Fibroblast of skin of left biceps (primary cell): ENCODE measurements around the gene SOWAHD.
"Not testable (repeated sequence)": the region's sequence is repeated elsewhere in the genome, so short reads cannot be mapped to it uniquely, and the experiment has no call there.

Experiments
- DNase-seq, 2 experiments: peaks; one replicate each; pipeline ENCODE4 v3.0.0-alpha.2; 2013; ENCODE audit warnings: low read depth in 2 of 2

SOWAHD gene, protein sequence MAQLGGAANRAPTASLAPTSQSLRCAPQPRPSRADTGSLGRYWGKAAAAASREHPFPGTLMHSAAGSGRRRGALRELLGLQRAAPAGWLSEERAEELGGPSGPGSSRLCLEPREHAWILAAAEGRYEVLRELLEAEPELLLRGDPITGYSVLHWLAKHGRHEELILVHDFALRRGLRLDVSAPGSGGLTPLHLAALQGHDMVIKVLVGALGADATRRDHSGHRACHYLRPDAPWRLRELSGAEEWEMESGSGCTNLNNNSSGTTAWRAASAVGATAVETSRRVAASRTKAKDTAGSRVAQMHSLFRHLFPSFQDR

DNA sequence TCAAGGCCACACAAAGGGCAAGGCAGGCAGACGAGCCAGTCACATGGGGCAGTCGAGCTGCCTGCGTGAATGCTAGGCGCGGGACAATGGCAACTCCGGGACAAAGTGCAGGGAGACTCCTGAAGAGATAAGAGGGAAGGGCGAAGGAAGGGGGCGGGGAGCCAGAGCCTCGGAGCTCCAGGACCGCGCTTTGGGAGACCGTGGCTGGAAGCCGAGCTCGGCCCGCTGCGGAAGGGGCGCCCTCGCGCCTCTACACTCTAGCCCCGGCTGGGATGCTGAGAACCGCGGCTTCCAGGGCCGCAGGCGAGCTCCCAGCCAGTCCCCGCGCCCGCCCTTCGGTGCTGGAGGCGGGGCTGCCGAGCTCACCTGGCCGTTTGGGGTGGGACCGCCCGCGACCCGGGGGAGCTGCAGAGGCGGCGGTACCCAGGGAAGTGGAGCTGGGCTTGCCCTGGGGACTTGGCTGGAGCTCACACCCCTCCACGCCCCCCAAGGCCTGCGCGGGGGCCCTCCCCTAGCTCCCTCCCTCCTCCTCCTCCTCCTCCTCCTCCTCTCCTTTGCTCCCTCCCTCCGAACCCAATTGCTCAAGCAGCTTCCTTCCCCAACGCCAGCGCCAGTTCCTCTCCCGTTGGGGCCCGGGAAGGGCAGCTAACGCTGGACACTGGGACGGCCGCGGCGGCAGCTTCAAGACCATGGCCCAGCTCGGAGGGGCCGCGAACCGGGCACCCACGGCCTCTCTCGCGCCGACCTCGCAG is at the start of gene SOWAHD:
Gene SOWAHD (plus strand): TSS at position 610 of the 752 bp plus-strand sequence. CDS start 80 bp downstream, at position 690.
- no peak for DNase-seq

DNA sequence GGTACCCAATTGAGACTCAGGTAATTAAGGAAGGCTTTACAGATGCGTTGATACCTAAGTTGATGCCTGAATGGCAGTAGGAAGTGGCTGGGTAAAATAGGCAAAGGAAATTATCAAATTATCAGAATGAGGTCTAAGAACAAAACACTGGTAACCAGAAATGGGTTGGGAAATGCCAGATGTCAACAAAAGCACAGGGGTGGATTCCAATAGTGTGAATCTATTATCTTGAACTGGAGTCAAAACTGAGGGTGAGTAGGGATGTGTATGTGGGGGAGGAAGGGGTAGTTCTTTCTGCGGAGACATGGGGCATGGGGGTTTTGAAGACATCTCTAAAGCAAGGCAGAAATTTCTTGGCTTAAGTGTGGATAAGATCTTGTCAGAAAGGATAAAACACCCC is 49.5 kb upstream of the SOWAHD start:
- DNase-seq = no peak

DNA sequence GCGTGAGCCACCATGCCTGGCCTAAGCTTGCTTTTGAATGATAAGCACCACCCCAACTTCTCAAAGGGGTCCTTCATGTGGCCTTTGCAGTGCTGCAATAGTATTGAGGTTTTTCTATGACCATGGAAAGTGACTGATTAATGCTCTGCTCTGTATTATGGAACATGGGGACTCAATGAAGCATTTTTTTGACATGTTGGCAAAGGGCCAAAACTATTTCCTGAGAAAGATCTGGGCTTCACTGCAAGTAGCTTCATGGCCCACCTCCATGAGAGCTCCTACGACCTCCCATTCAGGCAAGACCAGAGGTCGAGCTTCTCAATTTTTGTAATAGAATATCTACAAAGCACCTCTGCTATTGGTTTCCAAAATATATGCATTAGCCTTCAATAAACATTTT is 48.8 kb upstream of the SOWAHD start:
- no peak for DNase-seq

DNA sequence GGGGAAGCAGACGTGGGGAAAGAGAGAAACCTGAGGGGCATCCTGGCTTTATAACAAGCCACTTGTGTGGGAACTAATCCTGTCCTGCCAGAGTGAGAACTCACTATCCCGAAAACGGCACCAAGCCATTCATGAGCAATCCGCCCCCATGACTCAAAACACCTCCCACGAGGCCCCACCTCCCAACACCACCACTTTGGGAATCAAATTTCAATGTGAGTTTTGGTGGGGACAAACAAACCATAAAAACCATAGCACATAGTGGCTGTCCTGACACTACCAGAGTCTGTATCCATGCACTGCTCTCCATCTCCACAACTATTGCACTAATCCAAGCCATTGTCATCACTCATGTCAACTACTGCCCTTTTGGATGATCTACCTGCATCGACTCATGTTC is 36.9 kb upstream of the SOWAHD start:
- DNase-seq = no peak

DNA sequence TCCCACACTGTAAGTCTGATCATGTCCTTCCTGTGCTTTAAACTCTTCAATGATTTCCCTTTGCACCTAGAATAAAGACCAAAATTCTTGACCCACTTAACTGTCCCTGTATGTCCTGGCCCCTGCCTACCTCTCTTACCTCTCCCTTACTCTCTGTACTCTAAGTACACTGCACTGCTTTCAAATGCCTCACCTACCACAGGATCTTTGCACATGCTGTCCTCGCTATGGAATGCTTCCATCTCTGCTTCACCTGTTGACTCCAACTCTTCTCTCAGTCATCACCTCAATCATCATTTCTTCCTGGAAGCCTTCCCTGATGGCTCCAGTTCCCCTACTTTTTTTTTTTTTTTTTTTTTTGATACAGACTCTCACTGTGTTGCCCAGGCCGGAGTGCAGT is 36.5 kb upstream of the SOWAHD start:
- no peak for DNase-seq

DNA sequence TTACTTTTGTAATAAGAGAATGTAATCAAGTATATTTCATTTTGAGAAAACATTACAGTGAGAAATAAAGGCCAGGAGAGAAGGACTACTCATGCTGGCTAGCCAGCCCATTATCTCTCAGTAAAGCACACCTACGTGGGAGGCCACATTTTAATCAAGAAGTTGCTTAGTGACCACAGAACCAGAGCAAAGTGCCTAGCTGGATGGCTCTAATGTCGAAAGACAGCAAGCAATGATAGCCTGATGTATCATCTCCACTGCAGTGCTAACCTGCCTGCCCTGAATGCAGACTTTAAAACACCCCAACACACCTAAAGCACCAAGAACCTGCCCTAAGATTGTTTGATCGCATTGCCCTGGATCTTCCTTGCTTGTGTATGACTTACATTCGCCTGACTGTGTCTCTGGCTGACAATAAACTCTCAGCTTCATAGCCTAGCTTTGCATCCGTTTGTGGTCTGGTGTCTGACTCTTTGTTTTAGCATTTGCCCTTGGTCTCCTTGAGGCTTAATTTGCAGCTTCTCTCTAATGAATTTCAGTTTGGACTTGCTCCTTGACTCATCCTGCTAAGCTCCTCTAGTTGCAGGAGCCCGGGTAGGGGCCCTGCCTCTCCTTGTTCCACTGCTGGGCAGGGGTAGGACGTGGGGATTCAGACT is 31.4 kb upstream of the SOWAHD start:
- no peak for DNase-seq

DNA sequence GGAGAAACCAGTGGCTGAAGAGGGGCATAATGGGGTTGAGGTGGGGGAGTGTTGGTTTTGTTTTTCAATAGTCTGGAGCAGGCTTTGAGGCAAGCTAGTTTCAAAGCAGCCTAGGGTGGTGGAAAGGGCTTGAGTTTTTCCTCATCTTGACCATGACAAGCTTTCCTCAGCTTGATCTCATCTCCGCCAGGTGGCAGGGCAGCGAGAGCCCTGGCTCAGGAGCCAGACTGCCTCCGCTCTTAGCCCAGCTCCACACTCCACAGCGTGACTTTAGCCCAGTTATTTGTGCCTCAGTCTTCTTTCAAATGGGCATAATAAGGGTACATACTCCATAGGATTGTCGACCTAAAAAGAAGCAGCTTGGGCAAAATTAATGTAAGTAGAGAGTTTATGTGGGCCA is 29.9 kb upstream of the SOWAHD start:
- no peak for DNase-seq

DNA sequence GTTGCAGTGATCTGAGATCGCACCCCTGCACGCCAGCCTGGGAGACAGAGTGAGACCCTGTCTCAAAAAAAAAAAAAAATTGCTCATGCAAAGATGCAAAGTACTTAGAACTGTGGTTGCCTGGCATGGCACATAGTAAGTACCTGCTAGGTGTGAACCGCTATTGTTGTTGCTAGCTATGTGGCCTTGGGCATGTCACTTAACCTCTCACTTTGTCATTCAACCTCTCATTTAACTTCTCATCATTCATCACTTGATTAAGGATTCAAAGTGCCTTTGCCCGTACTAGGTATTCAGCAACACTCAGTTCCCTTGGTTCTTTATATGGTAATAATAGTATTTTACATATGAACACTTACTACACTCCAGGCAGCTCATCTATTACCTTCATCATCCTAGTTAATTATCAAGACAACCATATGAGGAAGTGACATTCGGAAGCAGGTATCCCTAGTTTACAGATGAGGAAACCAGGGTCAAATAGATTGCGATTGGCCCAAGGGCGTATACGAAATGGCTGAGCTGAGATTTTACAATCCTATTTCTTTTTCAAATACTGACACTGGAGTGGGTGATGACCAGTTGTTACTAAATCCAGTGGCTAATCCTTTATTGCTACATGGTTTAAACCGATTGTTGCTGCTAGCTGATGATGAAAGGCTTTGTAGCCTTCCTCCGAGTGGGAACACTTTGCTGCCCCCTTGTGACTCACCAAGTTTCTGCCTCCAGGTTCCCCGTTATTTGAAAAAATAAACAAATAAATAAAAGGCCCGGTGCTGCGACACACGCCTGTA is 28.8 kb upstream of the SOWAHD start:
- DNase-seq = peak in 1 of 2 experiments; percentile 10

DNA sequence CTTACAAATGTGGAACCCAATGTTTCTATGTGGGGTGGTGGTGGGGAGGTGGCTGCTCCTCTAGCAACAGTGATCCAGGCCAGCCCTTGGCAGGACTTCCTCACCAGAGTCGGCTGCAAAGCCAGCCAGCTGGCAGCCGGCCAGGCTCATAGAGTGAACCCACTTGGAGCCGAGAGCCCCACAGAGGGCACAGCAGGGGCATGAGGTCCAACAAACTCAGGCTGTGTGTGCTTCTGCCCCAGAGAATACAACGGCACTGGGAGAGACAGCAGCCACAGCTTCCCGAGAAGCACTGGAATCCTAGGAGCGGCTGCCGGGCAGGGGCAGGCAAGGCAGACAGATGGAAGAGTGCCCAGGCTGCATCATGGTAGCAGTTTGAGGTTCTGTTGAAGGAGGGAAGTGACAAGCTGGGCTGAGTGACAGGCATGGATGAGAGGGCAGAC is 23.5 kb upstream of the SOWAHD start:
- no peak for DNase-seq

DNA sequence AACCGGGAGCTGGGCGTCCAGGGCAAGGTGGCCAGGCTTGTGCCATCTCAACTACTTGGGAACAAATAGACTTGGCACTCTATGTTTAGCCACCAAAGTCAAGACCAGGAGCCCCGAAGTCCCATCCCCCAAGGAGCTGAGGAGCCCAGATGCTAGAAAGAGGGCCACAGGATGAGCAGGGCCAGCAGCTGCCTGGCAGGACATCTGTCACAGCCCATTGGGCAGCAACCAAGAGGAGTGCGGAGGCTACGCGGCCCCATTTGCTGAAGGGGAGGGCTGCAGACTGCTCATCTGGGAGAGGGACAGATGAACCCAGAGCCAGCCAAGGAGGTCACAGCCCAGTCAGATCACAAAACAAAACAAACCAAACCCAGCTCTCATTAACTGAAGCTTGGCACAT is 22.9 kb upstream of the SOWAHD start:
- DNase-seq = no peak

DNA sequence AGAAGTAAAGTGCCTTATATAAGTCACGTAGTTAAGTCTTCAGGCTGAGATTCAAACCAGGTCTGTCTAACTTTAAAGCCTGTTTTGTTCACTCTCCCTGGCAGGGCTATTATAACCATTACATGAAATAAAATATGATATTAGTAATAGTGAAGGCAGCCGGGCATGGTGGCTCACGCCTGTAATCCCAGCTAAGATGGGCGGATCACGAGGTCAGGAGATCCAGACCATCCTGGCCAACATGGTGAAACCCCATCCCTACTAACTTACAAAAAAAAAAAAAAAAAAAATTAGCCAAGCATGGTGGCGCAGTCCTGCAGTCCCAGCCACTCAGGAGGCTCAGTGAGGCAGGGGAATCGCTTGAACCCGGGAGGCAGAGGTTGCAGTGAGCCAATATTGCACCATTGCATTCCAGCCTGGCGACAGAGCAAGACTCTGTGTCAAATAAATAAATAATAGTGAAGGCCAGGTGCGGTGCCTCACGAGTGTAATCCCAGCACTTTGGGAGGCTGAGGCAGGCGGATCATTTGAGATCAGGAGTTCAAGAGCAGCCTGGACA is 22.1 kb upstream of the SOWAHD start:
- DNase-seq = no peak

DNA sequence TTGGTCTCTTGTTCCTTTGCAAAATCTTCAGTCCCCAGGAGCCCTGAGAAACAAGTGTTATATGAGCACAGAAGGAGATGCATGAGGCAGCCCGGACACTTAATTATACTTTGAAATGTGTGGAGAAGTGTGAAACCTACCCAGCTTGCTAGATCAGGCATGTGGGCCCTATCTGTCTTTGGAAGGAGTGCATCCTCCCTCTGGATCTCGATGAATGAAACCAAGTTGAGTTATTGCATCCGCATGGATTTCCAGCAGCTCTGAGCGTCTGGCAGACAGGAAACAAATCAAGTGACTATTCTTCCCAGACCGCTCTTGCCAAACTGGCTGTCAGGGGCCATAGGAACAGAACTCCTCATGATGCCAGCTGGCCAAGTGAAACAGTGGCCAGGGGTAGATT is 19.6 kb upstream of the SOWAHD start:
- DNase-seq = no peak

DNA sequence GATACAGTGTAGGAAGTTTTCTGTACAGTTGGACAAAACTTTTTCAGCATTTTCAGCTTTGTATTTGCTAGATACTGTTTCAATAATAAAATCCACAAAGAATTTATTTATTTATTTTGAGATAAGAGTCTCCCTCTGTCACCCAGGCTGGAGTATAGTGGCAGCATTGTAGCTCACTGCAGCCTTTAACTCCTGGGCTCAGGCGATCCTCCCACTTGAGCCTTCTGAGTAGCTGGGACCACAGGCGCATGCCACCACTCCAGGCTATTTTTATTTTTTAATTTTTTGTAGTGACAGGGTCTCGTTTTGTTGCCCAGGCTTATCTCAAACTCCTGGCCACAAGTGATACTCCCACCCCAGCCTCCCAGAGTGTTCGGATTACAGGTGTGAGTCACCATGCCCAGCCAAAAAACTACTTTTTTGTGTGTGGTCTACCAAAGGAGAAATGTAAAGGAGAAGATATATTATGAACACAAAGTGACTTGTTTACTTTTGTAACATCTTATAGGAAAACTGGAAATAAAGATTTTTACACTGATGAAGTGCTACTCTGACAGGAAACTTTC is 13.0 kb upstream of the SOWAHD start:
- DNase-seq = no peak

DNA sequence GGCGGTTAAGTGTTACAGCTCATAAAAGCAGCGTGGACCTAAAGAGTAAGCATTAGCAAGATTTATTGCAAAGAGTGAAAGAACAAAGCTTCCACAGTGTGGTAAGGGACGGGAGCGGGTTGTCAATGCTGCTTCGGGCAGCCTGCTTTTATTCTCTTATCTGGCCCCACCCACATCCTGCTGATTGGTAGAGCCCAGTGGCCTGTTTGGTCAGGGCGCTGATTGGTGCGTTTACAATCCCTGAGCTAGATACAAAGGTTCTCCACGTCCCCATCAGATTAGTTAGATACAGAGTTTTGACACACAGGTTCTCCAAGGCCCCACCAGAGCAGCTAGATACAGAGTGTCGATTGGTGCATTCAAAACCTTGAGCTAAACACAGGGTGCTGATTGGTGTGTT is 8.3 kb upstream of the SOWAHD start:
- DNase-seq = not testable (repeated sequence)

DNA sequence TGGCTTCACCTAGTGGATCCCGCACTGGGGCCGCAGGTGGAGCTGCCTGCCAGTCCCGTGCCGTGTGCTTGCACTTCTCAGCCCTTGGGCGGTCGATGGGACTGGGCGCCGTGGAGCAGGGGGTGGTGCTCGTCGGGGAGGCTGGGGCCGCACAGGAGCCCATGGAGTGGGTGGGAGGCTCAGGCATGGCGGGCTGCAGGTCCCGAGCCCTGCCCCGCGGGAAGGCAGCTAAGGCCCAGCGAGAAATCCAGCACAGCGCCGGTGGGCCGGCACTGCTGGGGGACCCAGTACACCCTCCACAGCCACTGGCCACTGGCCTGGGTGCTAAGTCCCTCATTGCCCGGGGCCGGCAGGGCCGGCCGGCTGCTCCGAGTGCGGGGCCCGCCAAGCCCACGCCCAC is 7.6 kb upstream of the SOWAHD start:
- DNase-seq = not testable (repeated sequence)

DNA sequence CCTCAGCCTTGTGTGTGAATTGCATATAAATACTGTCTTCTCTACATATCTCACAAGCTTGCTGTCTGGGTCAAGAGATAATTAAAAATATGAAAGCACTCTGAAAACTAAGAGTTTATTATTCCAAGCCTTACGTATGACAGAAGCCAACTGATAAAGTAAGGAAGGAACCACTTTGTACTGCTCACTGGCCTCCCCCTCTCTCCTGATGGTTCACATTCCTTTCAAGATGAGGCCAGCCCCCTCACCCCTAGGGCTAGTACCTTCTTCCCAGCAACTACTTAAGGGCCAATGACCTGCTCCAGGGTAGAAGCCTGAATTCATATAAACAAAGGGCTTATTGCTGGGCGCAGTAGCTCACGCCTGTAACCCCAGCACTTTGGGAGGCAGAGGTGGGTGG is 5.4 kb upstream of the SOWAHD start:
- no peak for DNase-seq

DNA sequence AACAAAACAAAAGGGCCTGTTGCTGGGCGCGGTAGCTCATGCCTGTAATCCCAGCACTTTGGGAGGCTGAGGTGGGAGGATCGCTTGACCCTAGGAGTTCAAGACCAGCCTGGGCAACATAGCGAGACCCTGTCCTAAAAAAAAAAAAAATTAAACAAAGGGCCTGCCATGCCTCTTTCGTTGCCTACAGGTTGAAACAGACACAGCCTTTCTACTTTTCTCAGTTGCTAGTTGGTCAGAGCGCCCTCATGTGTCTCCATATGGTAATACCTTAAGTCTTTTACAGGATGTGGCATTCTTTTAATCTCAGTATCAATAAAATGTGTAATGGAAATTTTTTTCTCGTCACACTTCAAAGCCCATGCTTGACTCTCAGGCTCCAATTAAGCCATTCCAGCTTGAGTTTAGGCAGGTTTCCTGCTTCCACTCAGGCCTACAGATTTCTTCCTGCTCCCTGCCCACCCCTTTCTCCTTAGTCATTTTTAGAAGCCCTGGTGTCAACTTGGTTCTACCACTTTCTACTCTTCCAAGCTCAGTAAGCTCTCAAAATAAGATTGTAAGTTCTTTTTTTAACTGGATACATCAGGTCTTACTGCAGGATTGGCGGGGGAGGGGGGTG is 4.6 kb upstream of the SOWAHD start:
- DNase-seq = no peak

DNA sequence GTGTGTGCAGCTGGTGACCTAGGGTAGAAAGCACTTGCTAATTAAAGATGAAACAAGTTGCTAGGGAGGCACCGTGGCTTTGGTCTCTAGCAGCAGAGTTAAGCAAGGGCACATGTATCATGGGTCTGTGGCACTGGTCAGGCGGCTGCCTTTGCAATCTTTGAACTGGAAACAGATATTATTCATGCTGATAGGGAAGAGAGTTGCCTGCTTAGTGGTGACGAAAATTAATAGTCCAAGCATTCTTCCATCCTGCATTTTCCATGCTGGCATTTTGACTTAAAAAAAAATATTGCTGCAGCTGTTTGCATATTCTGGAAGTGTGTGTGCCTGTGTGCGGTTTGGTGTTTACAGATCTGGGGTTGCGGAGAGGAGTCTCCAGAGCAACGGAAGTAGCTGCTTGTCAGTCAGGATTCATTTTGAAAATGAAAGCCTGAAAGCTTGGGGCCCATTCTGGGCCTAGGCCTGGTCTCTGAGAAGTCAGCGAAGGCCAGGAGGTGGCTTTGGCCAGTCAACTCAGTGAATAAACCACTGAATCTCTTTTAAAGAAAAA is 2.3 kb upstream of the SOWAHD start:
- no peak for DNase-seq

DNA sequence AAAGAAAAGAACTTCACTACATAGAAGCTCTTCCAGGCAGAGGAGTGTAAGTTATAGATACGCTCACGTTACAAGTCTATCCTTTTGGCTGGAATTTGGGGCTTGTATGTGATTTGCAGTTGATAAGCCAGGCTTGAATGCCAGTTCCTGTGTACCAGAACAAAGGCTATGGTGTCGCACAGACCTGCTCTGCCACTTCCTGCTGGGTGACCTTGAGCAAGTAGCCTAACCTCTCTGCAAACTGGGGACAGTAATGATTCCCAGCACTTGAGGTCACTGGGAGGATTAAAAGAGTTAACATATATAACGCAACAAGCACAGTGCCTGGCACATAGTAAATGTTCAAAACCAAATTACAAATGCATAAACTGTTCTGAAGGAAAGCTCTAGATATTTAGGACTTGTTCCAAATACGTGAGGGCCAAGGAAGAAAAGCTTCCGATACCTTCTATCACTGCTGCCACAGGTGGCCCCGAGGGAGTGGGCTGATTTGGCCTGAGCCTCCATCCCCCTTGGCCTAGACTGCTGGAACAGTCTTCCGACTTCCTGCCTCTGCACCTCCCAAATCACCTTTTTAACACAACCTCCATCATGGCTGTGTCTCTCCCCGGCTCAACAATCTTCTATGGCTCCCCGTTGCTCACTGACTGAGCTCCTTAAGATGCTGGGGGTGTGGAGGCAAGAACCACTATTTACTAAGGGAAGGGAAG is 1.3 kb upstream of the SOWAHD start:
- DNase-seq = no peak

DNA sequence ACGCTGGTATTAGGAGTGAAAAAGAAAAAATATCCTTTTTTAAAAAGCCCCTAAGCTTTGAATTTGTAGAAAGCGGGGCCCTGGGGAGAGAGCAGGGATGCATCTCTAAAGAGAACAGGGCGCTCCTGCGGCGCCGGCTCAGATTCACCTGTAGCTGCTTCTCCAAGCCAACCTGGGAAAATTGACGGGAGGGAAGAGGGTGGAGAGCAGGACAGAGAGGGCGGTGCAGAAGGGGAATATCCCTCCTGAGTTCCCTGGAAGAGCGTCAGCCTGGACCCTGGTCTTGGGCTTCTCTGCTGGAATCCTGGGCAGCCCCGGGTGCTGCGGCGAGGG is 776 bp upstream of the SOWAHD start:
- no peak for DNase-seq
